Stimulated activated CD4-positive, alpha-beta T cell treated with anti-CD3 and anti-CD28 coated beads, Interleukin-12 subunit alpha, Interleukin-12 subunit beta, amount 100 ng/mL, for 48 hours (primary cell): ENCODE measurements around the gene NEK3.
"Not testable (repeated sequence)": the region's sequence is repeated elsewhere in the genome, so short reads cannot be mapped to it uniquely, and the experiment has no call there.

Experiments used
- DNase-seq, 3 donors: peaks; one replicate each; pipeline ENCODE4 v3.0.0-alpha.2; 2020; ENCODE audit warnings: low read depth in 2 of 3, low spot score in 1 of 3

NEK3 gene

DNA sequence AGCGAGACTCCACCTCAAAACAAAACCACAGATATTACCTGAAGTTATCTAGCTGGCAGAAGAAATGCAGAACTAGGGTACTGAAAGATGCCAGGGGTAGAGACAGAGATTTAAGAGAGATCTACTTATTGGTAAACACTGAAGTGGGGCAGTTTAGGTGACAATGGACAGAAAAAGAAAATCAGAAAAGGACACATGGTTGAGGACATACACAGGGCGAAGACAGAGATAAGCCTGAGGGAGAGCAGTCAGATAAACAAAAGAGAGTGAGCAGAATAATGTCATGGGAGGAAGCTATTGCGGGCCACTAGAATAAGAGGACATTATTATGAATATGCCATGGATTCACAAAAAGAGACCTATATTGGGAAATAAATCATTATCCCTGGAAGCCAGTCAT, 33.9 kb downstream of the NEK3 start:
- DNase-seq, result no peak

DNA sequence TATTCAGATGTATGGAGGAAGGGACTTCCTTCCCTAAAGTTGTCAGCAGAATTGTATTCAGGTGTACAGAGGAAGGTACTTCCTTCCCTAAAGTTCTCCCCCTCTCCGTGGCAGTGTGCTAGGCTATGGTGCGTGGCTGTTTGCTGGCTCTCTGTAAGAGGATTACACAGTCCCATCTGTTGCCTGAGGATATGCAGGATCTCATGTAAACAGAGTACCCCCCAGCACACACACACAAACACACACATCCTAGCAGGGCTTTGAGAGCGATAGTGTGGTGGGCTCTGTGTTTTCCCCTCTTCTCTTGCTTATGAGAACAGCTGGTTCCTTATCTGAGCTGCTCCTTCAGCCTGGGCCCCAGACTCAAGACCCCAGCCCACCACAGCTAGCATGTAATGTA, 40.8 kb downstream of the NEK3 start:
- DNase-seq, result no peak

DNA sequence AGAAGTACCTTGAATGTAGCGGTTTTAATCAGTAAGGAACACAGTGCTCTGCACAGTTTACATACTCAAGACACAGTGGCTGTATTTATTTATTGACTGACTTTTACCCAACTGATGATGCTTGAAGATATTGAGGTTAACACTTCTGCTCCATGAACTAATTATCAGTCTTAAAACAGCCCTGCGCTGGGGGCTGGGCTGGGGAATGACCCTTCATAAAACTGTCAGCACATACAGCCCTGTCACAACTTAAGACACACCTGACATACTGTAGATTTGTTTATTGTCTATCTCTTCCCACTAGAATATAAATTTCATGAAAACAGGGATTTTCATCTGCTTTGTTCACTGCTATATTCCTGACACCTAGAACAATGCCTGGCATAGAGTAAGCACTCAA, 41.3 kb downstream of the NEK3 start:
- DNase-seq, result no peak

- DNase-seq, result no peak
These were observed 46.8 kb downstream of the NEK3 start for GRCh38 chr13:52112591-52112990.

- no peak for DNase-seq
These were observed 50.2 kb downstream of the NEK3 start for GRCh38 chr13:52109116-52109670.

DNA sequence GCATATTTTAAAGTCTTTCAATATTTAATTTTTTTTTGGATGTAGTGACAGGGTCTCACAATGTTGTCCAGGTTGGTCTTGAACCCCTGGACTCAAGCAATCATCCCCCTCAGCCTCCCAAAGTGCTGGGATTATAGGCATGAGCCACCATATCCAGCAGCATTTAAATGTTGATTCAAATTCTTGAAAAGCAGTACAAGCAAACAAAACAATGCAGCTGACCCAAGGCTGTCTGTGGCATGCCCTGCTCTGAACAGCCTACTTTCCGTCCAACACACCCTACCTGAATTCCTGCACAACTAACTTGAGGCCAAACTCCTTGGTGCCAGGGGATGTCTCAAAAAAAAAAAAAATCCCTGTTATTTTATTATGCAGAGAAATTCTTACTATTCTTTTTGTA, 53.6 kb downstream of the NEK3 start:
- no peak for DNase-seq

- no peak for DNase-seq
These were observed 54.8 kb downstream of the NEK3 start for GRCh38 chr13:52104624-52105023.

DNA sequence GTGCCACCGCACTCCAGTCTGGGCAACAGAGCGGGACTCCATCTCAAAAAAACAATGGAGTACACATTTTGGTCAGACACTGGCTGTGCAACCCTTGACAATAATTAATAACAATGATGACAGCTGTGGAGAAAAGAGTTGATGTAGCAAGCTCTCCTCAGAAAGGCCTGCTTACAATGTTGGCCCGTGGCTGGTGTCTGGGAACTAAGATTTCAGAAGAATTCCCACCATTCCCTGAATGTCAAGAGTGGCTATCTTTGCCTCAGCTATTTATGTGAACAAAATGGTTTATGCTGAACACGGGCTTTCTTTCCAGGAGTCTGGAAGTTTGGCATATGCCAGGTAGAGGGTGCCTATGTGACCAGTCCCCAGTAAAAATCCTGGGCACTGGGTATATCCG, 56.0 kb downstream of the NEK3 start:
- no peak for DNase-seq

GRCh38 chr13:52102423-52102822, 57.0 kb downstream of the NEK3 start:
- not testable (repeated sequence) for DNase-seq

DNA sequence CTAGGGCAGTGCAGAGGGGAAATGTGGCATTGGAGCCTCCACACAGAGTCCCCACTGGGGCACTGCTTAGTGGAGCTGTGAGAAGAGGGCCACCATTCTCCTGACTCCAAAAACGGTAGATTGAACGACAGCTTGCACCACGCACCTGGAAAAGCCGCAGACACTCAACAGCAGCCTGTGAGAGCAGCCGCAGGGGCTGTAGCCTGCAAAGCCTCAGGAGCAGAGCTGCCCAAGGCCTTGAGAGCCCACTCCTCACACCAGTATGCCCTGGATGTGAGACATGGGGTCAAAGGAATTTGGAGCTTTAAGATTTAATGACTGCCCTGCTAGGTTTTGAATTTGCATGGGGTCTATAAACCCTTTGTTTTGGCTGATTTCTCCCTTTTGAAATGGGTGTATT, 62.2 kb downstream of the NEK3 start:
- no peak for DNase-seq

DNA sequence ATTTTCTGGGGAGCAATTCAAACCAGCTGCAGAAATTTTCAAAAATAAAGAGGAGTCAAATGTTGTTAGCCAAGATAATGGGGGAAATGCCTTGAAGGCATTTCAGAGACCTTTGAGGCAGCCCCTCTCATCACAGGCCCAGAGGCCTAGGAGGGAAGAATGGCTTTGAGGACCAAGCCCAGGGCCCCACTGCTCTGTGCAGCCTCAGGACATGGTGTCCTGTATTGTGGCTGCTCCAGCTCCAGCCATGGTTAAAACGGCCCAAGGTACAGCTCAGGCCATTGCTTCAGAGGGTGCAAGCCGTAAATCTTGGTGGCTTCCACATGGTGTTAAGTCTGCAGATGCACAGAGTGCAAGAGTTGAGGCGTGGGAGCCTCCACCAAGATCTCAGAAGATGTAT, 62.6 kb downstream of the NEK3 start:
- DNase-seq, result no peak

DNA sequence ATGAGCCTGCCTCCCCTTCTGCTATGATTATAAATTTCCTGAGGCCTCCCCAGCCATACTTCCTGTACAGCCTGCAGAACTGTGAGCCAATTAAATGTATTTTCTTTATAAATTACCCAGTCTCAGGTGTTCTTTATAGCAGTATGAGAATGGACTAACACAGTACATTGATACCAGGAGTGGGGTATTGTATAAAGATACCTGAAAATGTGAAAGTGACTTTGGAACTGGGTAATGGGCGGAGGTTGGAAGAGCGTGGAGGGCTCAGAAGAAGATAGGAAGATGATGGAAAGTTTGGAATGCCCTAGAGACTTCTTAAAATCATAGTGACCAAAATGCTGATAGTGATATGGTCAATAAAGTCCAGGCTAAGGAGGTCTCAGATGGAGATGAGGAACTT, 63.3 kb downstream of the NEK3 start:
- DNase-seq, result no peak

- no peak for DNase-seq
These were observed 67.3 kb downstream of the NEK3 start for GRCh38 chr13:52092087-52092486.

DNA sequence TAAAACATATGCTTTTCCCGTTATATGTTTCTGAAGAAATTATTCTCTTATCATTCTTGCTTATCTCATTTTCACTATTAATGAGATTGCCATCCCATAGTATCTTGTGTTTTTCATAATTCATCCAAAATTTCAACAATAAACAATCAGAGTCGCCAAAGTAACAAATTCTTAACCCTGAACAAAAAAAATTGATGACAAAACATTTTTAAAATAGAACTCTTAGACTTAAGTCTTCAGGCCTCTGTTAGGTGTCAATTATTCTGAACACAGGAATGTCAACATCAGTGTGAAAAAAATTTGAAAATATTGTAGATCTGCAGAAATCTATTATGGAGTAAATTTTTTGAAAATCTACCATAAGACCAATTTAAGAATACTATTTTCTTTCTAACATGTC, 67.9 kb downstream of the NEK3 start:
- no peak for DNase-seq

GRCh38 chr13:52085421-52085820, 74.0 kb downstream of the NEK3 start:
- no peak for DNase-seq

GRCh38 chr13:52084981-52085380, 74.4 kb downstream of the NEK3 start:
- DNase-seq, result not testable (repeated sequence)
